Stimulated activated naive CD4-positive, alpha-beta T cell (primary cell): ENCODE results near the gene NADK.
"Not testable (repeated sequence)": the region's sequence is repeated elsewhere in the genome, so short reads cannot be mapped to it uniquely, and the experiment has no call there.

ENCODE experiments used
- DNase-seq, 6 experiments: peaks; one replicate each; lab custom pipeline; 2025; lab: John Stamatoyannopoulos, UW

Gene NADK

DNA sequence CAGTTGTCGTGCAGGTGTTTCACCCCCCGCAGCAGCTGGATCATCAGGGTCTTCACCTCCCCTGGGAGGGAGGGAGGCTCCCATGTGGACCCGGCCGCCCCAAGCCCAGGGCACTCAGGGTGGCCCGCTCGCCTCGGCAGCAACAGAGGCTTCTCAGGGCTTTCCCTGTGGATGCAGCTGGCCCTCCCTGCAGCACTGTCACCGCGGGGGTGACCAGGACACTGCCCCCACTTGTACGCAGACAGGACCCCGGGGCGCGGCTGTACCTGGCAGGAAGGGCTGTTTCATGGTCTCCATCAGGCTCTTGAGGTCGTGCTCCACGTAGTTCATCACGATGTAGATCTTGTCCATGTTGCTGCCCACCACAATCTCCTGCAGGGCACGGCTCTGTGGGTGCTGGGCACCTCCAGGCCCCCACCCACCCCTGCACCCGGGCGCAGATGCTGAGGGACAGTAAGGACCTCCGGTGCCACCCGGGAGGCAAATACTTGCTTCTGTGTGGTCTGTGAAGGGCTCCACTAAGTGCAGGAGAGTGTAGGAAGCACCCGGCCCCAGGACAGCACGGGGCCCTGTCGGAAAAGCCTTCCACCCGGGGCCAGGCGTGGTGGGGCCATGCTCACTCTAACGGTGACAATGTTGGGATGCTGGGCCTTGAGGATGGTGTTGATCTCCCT is 73.8 kb downstream of the NADK start:
- DNase-seq = not testable (repeated sequence)

DNA sequence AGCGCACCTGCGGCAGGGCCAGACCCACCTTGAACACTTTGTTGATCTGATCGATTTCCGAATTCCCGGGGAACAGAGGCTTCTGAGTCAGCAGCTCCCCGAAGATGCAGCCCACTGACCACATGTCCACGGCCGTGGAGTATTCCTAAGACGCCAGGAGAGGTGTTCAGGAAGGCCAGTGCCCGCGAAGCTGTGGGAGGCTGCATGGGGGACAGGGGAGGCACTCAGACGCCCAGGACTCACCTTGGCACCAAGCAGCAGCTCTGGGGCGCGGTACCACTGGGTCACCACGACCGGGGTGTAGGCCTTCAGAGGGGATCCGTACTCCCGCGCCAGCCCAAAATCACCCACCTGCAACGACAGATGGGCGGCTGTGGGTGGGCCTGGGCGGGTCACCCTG is 74.5 kb downstream of the NADK start:
- no peak for DNase-seq

DNA sequence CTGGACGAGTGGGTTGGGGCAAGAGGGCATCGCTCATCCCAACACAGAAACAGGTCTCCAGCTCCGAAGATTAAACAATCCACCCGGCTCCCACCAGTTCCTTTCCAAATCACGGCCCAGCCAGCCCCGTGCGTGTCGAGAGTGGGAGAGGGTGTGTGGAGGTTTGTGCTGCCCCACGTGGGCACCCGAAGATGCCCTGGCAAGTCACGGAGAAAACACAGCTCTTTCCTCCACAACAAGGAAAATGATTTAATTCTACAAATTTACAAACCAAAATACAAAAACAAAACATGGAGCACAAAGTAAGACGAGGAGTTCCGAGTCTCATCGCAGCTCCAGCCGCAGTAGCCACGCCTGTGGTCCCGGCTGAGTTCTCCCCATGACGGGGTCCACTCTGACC is 75.8 kb downstream of the NADK start:
- DNase-seq = not testable (repeated sequence)
